ENCODE measurements around the gene CHMP6.

- TF ChIP-seq CTCF (conservative IDR thresholded peaks at IDR 0.05) (no peak), ZFX (IDR thresholded peaks at IDR 0.05) (no peak)
Observed at GRCh38 chr17:80948976-80949450, 42.6 kb upstream of the CHMP6 start.
